CD1c-positive myeloid dendritic cell (primary cell): ENCODE data around the gene CCDC172.

Experiments used
- DNase-seq: peaks from one replicate; pipeline ENCODE4 v3.0.0-alpha.2; 2016; ENCODE audit errors: extremely low spot score

The CCDC172 gene, protein sequence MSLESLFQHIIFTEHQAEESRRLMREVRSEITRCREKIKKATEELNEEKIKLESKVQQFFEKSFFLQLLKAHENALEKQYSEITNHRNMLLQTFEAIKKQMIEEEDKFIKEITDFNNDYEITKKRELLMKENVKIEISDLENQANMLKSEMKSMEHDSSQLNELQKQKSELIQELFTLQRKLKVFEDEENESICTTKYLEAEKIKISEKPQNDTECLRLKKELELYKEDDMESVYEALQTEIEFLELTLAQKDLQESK

DNA sequence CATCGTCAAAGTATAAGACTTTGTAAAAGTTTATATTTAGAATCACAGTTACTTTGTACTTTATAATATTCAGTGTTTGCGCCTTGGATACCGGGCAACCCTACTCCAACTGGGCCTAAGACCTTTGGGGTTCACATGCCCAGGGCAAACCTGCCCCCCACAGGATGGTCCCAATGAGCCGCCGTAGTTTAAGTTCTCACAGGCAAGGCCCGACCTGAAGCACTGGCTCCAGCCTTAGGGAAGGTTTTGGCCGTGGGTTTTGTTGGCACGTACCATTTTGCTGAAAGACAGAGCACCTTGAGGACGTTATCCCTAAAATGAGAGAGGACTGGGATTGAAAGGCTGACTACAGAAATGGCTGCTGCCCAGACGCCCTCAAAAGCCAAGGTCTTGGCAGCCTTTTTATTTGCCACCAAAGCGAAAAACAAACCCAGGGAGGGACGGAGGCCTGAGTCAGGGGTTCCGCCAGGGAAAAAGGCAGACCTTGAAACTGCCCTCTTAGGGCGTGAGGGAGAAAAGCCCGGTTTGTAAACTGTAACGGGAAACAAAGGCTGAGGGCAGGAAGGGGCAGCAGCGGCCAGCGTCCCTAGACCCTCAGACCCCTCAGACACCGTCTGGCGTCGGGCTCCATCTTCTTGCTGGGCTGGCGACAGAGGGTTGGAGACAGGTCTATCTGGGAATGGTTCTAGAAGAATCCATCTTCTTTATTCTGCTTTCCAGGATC, at the start of gene CCDC172:
CCDC172 (plus strand) TSS at position 222 of the 724 bp plus-strand sequence. CDS start 564 bp downstream, outside the sequence.
- no peak for DNase-seq

DNA sequence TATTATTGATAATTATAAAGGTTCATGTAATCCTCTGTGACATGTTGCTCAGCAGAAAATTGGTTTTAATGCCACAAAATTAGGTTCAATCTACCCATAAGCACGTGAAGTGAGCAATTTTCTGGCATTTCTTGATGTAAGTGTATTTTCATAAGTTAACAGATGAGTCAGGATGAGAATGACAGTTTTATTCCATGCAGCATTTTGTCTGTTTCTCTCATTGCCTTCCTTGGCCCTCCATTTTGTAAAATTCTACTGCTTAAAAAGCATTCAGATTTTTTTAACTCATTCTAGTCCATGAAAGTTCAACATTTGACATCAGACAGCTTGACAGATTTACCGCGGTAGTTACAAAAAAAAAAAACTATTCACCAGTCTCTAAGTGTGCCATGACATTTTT, 47.3 kb upstream of the CCDC172 start:
- no peak for DNase-seq

DNA sequence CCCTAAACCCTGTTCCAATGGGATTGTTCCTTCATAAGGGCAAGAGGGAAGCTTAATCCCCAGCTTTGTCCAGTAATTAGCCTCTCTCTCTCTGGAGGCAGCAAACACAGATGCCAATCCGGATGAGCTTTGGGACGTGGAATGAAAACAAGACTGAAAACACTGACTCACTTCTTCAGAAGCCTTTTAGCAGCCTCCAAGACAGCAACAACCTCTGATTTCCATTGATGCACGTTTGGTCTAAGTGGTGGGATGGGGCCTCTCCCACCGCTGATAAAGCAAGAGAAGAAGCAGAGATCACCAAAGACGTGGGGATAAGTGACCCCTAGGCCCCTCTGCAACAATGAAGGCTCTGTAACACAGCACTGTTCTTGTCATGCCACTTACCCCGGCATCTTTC, 45.4 kb upstream of the CCDC172 start:
- DNase-seq: no peak

DNA sequence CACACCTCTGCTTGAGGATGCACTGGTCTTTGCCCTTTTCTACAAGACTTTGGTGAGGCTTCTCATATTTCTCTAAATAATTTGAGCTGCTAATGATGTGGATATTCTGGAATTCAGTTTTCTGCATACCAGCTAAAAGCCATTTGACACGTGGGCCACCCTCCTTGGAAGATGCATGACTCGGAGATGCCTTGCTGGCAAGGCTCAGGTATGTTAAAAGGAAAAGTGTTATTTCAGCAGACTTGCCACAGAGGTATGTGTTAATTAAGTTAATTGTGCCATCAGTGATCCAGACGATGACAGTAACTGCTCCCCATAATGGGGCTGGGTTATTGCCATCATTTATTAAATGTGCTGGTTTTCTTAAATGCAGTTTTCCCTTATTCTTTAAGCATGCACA, 42.5 kb upstream of the CCDC172 start:
- DNase-seq: no peak

DNA sequence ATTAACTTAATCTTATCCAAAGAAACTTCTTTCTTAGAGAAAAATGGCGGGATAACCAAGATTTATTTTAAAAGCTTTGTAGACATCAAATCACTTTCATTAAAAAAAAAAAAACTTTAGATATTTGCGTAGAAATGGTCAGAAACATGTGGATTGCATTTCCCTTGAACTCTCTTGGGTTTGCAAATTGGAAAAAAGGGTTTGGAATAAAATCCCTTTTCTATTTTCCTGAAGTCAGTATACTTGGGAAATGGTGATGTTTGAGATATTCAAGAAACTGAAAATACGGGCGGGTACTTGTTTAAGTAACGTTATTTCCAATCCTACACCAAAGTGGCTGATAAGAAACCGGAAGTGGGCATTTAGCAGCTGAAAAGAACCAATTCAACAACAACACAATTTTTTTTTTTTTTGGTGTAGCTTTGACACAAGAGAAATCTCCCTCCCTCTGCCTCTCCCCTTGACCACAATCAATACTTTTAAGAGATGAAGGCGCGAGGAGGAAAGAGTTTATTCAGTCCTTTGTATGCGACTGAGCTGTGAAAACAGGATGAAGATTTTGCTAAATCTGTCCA, 37.5 kb upstream of the CCDC172 start:
- DNase-seq: no peak

DNA sequence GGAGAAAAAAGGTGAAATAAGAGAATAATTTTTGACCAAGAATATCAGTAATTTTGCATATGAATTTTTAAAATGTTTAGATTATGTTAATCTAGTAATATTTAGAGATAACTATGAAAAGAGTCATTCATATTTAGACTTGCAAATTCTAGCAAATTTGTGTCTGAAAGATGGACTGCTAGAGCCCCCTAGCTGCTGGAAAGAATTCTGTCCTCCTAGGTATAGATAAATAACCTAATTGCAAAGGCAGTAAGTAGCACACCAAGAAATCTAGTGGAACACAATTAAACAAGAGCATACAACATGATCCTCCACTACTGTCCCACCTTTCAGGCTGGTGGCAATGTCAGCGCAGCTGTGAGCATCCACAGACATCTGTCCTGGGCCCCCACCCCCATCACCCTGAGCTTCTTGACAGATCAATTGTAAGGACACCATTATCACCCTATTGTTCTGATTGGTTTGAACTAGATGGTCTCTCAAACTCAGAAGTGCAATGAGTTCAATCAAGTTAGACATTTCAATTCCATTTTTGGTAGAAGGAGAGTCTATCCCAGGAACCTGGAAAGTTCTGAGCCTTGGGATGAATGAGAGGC, 36.2 kb upstream of the CCDC172 start:
- DNase-seq: peak; percentile 6

DNA sequence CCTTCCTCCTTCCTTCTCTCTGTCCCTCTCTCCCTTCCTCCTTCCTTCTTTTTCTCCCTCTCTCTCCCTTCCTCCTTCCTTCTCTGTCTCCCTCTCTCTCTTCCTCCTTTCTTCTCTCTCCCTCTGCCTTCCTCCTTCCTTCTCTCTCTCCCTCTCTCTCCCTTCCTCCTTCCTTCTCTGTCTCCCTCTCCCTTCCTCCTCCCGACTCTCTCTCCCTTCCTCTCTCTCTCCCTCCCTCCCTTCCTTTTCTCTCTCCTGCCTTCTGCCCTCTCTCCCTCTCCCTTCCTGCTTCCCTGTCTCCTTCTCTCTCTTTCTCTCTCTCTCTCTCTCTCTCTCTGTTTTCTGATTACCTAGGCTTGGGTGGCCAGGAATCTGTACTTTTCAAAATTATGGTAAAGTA, 34.6 kb upstream of the CCDC172 start:
- no peak for DNase-seq

DNA sequence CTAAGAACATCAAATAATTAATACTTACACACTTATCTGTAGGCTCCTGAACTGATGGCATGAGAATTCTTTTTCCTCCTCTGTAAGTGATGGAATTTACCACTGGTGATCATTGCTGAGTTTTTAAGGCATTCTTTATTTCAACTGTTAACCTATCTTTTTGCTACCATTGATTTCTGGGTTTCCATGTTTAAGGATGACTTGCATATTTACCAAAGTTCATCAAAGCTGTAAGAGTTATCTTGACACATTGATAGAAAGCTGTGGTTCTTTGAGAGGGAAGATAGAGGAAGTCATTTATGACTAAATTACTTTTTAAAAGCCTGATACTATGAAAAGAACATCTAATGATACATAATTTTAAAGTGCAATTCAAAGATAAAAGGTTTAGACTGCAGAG, 31.8 kb upstream of the CCDC172 start:
- no peak for DNase-seq

DNA sequence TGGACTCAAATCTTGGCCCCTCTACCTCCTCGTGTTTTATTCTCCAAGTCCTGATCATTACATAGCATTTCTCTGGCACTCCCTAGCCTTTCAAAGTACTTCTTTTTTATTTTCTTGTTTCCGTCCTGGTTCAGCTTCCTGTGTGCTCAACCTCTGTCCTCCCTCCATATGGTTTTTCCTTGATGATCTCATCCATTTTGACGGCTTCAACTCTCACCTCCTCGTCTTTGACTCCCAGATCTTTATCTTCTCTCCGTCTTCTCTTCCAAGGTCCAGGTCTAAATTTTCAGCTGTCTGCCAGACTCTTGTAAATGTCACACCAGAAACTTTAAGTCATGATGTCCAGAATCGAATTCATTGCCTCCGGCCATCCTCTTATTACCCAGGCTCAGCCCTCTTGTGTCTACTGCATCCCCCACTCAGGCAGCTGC, 27.9 kb upstream of the CCDC172 start:
- DNase-seq: no peak

DNA sequence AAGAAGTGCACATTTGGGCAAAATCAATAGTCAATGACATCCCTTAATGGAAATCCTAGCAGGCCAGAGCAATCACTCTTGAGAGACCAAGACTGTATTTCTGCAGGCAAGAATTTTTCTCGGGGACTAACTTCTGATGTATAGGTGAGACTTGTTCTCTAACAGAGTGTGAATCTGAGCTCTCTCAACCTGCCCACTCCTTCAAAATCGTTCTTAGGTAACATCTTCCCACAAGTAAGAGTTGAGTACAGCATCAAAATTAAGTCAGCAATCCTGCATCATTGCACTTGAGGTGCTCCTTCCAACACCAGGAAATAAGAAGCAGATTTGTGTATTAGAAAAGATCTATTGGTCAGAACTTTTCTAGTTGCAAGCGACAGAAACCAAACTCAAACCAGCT, 25.7 kb upstream of the CCDC172 start:
- DNase-seq: no peak

DNA sequence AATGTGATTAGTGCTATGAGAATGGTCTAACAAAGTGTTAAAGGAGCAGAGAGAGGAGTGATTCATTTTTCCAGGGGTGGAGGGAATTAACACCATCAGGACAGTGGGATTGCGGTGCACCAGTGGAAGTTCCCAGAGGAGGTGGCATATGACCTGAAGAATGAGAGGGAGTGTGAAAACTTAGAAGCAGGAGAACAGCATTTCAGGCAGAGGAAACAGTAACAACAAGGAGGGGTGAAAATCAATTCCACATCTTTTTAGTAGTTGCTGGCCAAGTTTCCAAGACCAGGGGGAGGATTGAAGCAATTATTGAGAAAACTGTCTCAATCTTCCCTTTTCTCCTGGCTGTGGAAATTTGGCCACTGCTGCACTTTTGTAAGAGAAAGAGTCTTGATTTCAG, 23.7 kb upstream of the CCDC172 start:
- DNase-seq: no peak

DNA sequence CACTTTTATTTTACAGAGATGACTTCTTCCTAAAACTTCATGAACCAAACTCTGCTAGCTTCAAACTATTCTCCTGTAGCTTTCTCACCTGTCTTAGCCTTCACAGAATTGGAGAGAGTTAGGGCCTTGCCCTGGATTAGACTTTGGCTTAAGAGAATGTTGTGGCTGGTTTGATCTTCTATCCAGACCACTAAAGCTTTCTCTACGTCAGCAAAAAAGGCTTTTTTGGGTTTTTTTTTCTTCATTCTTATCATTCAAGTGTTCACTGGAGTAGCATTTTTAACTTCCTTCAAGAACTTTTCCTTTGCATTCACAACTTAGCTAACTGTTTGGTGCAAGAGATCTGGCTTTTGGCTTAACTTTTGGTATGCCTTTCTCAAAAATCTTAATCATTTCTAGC, 19.3 kb upstream of the CCDC172 start:
- no peak for DNase-seq

DNA sequence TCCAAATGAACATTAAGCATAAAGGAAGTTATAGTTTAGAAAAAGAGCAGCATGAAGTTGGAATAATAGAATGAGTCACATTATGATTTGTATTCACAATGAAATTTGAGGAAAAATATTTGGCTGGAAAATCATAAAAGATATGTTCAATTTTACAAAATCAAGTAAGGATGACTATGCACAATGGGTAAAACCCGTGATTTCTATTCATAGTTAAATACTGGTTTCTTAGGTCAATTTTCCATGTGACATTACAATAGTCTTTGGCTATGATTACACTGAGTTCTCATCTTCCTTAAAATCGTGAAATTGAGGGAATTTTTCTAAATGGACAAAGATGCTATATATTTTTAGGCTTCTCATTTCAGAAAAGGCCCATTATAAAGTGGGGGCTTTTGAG, 17.4 kb upstream of the CCDC172 start:
- DNase-seq: no peak

DNA sequence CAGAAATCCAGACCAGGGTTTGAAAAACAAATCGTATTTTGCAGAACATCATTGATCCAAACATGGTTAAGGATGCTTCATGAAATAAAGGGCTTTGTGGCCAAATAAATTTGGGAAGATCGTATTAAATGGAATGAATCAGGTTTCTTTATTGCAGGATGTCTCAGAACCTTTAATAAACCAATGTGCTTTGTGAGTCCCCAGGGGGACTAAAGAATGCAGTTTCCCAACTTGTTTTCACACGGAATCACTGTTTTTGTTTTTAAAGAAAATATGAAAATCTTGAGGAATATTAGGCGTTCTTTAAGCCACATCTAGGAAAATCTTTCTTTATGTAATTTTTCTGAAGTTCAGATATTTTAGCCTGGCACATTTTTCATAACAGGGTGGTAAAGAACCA, 16.8 kb upstream of the CCDC172 start:
- no peak for DNase-seq

DNA sequence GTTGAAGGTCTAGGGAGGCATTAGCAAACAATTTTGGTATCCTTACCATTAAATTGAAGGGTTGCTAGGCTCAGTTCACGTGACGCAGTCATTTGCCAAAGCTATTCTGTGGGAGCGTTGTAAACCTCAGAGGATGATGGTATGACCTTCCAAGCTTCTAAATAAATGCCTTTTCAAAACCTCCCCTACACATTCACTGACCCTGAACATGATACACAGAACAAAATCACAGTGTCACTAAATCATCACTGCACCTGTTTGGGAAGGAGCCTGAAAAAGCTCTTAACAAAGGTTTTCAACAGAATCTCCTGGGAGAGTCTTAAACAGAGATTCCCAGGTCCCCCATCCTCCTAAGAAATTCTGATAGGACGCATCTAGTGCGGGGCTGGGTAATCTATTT, 13.2 kb upstream of the CCDC172 start:
- DNase-seq: no peak

DNA sequence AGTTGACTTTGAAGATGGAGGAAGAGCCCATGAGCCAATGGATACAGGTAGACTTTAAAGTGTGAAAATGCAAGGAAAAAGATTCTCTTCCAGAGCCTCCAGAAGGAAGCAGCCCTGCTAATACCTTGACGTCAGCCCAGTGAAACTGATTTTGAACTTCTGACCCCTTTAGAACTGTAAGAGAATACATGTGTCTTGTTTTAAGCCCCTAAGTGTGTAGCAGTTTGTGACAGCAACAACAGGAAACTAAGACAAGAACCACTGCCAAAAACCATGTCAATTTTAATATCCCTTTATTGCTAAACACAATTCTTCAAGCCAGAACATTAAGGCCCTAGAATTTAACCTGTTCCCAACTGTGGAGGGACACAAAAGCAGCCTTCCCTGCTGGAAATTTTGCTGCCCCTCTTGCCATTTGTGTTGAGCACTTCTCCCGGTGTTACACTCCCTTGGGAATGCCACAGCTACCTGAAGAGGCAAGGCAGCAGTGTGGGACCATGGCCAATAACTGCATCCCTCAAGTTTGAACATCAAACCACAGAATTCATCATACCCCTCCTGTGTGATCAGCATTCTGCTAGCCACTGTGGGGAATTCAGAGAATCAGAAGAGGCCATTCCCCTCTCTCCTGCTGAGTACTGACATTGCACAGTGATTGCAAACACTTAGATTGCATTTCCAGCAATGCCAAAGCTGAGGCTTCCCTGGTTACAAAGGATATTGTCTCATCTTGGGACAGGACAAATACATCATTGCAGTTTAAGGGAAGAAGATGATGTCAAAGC, 12.3 kb upstream of the CCDC172 start:
- no peak for DNase-seq

DNA sequence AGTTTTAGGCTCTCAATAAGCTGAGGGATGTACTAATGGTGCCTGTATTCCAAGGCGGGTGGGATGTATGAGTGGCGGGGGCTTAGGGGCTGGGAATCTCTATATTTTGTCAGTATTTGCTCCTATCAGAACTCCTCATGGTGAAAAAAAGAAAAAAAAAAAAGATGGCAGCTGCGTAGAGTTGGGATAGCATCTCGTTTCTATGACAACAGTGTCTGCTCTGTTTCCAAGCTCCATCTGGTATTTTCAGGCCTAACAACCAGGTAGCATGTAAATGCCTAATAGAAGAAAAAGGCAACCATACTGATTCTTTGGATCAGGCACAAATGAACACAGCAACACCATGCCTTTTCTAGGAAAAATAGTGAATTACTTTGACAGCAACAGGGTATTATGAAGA, 11.7 kb upstream of the CCDC172 start:
- no peak for DNase-seq

DNA sequence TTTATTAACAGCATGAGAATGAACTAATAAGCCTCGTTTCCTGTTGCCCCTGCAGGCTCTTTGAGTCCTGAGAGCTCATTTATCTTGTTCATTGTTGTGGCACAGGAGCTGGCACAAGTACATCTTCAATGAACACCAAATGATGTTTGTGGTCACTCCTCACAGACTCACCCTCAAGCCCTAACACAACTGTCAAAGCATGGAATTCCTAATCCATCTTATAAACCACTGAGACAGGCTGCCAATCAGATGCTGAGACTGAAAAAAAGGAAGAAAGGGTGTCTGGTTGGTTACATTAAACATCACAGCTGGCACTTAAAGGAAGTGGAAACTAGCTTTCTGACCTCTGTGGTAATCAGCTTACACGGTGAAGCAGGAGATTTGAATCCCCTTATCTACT, 7.7 kb upstream of the CCDC172 start:
- no peak for DNase-seq

DNA sequence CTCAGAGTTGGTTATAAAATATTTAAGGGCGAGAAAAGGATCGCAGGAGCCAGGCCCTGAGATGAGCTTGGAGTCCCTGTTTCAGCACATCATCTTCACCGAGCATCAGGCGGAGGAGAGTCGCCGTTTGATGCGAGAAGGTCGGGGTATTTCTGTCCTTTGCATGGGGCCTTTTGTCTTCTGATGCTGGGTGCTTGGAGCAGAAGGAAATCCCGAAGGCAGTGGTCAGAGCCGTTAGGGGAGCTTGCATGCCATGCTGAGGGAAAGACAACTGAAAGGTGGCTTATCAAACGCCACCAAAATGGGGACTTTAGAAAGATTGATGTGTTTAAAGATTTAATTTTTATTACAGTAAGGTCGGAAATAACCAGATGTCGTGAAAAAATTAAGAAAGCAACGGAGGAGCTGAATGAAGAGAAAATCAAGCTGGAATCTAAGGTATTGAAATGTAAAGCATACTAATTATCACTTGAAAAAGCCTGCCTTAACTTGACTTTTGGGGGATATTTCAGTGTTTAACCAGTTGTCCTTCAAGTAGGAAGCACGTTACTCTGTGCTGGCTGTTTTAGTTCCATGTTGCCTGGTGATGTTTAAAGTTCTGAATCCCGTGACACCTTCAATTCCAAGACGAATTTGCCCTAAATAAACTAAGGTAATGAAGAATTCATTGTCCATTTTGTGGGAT, 845 bp downstream of the CCDC172 start:
- DNase-seq: no peak

DNA sequence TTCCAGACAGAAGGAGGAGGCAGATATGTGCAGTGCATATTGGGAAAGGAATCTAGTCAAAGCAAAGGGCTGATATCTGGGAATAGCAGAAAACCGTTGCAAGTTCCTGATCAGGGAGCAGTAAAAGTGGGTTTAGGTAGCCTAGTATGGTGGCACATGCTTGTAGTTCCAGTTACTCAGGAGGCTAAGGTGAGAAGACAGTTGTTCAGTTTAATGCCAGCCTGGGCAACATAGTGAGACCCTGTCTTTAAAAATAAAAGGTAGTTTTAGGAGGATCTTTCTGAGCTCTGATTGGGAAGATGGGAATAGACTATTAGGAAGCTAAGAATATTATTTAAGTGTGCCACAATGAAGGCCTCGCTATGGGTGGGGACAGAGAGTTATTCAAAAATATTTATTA, 1.7 kb downstream of the CCDC172 start:
- no peak for DNase-seq

DNA sequence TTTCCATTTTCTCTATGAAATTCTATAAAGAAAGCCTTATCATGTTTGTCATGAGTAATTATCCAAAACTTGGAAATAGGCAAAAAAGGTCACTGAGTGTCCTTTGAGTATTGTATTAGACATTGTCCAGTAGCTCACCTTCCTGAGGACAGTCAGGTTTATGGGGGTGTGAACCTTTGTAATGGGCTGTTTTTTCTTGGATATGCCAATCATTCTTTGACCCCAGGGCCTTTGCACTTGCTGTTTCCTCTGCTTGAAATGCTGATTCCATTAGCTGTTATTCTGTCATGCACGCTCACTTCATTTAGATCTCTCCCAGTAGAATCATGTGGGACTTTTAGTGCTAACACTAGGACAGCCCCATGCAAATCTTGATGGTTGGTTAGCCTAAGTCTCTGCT, 4.9 kb downstream of the CCDC172 start:
- no peak for DNase-seq

DNA sequence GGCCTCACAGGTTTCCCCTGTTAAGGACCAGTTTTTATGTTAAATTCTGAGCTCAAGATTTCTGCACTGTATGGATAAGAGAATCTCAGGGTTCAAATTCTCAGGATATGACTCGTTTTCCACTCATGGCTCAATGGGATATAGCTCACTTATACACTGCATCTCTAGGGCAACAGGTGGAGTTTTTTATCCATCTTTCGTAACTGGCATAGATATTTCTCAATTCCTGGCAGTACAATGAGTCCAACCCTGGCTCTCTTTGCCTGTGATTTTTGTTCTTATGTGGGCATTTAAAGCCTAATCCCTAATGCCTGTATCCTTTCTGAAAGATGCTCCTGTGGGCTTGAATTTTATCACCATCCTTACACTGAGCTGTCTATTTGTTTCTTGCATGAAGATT, 7.6 kb downstream of the CCDC172 start:
- DNase-seq: no peak
